Ishikawa (cell line): Measurements from ENCODE around the gene CISD1.

Source experiments
- CEBPB ChIP-seq: IDR thresholded peaks from 2 replicates; pipeline ENCODE4 v1.6.1; 2012
- CREB1 ChIP-seq: IDR thresholded peaks from 2 replicates; pipeline ENCODE4 v1.6.1; 2012; ENCODE audit warnings: low read depth
- EGR1 ChIP-seq: IDR thresholded peaks from 2 replicates; pipeline ENCODE4 v1.6.1; 2012
- EP300 ChIP-seq: IDR thresholded peaks from 2 replicates; pipeline ENCODE4 v1.6.1; 2012; ENCODE audit warnings: borderline replicate concordance
- FOXM1 ChIP-seq: IDR thresholded peaks from 2 replicates; pipeline ENCODE4 v1.6.1; 2012; ENCODE audit warnings: low read depth, borderline replicate concordance
- MAX ChIP-seq: IDR thresholded peaks from 2 replicates; pipeline ENCODE4 v1.6.1; 2012
- NFIC ChIP-seq: IDR thresholded peaks from 2 replicates; pipeline ENCODE4 v1.6.1; 2012
- RAD21 ChIP-seq: IDR thresholded peaks from 2 replicates; pipeline ENCODE4 v1.6.1; 2012; ENCODE audit warnings: low read depth
- REST ChIP-seq: IDR thresholded peaks from 2 replicates; pipeline ENCODE4 v1.6.1; 2012; ENCODE audit warnings: low read depth, mild to moderate bottlenecking
- TAF1 ChIP-seq: IDR thresholded peaks from 2 replicates; pipeline ENCODE4 v1.6.1; 2012; ENCODE audit warnings: low read depth, mild to moderate bottlenecking
- TCF12 ChIP-seq: IDR thresholded peaks from 2 replicates; pipeline ENCODE4 v1.6.1; 2012; ENCODE audit warnings: low read depth
- TEAD4 ChIP-seq: IDR thresholded peaks from 2 replicates; pipeline ENCODE4 v1.6.1; 2012
- ZBTB7A ChIP-seq: IDR thresholded peaks from 2 replicates; pipeline ENCODE4 v1.6.1; 2012; ENCODE audit warnings: low read depth
- TF ChIP-seq, protein P1 (sequence below): IDR thresholded peaks from 2 replicates; pipeline ENCODE4 v1.6.1; 2012

CISD1 gene

DNA sequence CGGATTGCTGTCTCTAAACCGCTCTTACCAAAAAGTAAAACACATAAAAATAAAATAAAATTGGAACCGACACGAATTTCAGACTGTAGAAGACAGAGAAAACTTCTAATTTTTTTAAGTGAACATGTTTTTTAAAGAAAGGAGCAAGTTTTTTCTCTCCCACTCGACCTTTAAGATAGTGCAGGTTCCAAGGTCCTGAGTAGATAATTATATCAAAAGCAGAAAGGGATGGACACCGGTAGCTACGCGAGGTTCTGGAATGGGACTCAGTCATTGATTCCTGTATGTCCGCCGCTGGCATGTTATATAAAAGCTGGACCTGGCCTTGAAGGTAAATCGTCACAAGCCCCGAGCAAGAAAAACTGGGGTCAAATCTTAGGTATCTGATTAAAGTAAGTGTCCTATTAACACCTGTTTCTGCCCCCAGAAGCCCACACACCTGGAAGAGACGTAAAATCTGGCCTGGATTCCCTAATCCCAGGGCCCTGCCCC lies 462 bp upstream of the CISD1 start:
- TF ChIP-seq ZBTB7A (0 out of 2 replicates have a peak, but pooled peaks have one; percentile 25), MAX (no peak)

DNA sequence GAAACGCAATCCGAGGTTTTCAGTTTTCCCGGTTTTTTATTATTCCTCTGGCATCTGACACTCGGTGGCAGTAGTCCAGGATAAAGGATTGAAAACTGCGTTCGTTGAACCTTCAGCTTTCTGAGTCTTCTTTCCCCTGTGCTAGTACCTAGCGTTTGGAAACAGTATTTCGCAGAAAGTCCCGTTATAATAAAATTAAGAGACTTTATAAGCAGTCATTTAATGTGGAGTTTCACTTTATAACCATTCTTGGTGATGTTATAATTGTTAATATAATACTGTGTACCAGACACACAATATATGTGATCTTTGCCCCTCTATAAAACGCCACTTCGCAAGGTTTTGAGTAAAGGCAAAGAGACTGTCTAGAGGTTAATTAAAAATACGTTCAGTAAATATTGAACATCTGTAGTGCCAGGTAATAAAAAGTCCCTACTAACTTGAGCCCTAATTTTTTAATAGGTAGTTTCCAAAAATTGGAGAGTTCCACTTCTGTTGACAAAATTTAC lies 874 bp downstream of the CISD1 start:
- TF ChIP-seq MAX (no peak), CREB1 (no peak)
- TF ChIP-seq, protein P1, sequence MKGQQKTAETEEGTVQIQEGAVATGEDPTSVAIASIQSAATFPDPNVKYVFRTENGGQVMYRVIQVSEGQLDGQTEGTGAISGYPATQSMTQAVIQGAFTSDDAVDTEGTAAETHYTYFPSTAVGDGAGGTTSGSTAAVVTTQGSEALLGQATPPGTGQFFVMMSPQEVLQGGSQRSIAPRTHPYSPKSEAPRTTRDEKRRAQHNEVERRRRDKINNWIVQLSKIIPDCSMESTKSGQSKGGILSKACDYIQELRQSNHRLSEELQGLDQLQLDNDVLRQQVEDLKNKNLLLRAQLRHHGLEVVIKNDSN: no peak

- no peak for TF ChIP-seq CEBPB
- no peak for TF ChIP-seq NFIC
- no peak for TF ChIP-seq RAD21
- no peak for TF ChIP-seq CREB1
- TF ChIP-seq, protein P1: no peak
- no peak for TF ChIP-seq FOXM1
- no peak for TF ChIP-seq TEAD4
- no peak for TF ChIP-seq TAF1
- no peak for TF ChIP-seq EP300
- no peak for TF ChIP-seq TCF12
- no peak for TF ChIP-seq EGR1
- TF ChIP-seq ZBTB7A: no peak
- no peak for TF ChIP-seq MAX
Observed at GRCh38 chr10:58275261-58275660, 6.3 kb downstream of the CISD1 start.

GRCh38 chr10:58275908-58276307 lies 6.9 kb downstream of the CISD1 start:
- no peak for TF ChIP-seq RAD21

GRCh38 chr10:58278274-58278961 lies 9.5 kb downstream of the CISD1 start:
- TF ChIP-seq MAX (no peak), CEBPB (0 out of 2 replicates have a peak, but pooled peaks have one; percentile 21), EGR1 (no peak)

- TF ChIP-seq, protein P1: no peak
- TF ChIP-seq REST: no peak
Observed at GRCh38 chr10:58278962-58279307, 10.0 kb downstream of the CISD1 start.

GRCh38 chr10:58280477-58280876 lies 11.5 kb downstream of the CISD1 start:
- TF ChIP-seq NFIC (no peak), TCF12 (no peak), MAX (no peak), FOXM1 (no peak), TEAD4 (no peak), EP300 (no peak), REST (no peak), RAD21 (no peak), CREB1 (no peak)
- TF ChIP-seq, protein P1: no peak
